Activated naive CD4-positive, alpha-beta T cell treated with anti-CD3 and anti-CD28 coated beads, Interleukin-2, amount 50 U/mL, for 24 hours (primary cell): ENCODE data around the gene CACNB2.
"Not testable (repeated sequence)": the region's sequence is repeated elsewhere in the genome, so short reads cannot be mapped to it uniquely, and the experiment has no call there.

ENCODE experiments used
- H3K27ac Mint-ChIP-seq: one replicate; pipeline ENCODE4 v1.8.0; 2021; ENCODE audit warnings: mild to moderate bottlenecking, mixed read lengths
- H3K27me3 Mint-ChIP-seq: one replicate; pipeline ENCODE4 v1.8.0; 2021; ENCODE audit warnings: mixed read lengths
- H3K36me3 Mint-ChIP-seq: one replicate; pipeline ENCODE4 v1.8.0; 2021; ENCODE audit warnings: mixed read lengths
- H3K4me1 Mint-ChIP-seq: one replicate; pipeline ENCODE4 v1.8.0; 2021; ENCODE audit warnings: mixed read lengths
- H3K4me3 Mint-ChIP-seq: one replicate; pipeline ENCODE4 v1.8.0; 2021; ENCODE audit warnings: mild to moderate bottlenecking, mixed read lengths
- H3K9me3 Mint-ChIP-seq: one replicate; pipeline ENCODE4 v1.8.0; 2021; ENCODE audit warnings: mixed read lengths

The CACNB2 gene

DNA sequence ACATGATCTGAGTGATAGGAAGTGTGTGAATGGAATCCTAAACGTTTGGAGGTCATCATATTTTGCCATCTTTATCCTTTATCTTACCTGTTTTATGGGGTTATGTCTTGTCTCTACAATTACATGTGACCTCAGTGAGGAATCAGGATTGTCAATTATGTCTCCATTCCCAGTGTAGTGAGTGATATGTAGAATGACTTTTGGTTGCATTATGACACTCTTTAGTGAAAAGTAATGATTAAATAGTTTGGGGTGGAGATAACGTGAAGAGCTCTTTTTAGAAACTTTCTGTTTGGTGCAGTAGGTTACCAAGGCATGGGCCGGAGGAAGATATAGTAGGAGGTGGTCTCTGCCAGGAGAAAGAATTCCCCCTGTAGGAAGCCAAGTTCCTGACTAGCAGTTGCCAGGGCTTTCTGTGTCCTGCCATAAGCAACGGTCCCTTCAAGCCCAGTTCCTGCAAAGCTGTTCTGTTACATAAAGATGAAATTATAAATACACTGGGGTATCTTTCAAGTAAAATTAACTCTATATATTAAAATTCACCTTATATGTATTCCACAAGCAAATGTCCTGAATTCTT, 282.9 kb downstream of the CACNB2 start:
- Mint-ChIP-seq H3K4me1 (no peaks in the 10 kb centered on the region), H3K4me3 (no peak overlapping the region), H3K9me3 (no peaks in the 10 kb centered on the region), H3K27ac (no peak overlapping the region), H3K36me3 (no peaks in the 10 kb centered on the region), H3K27me3 (no peaks in the 10 kb centered on the region)

DNA sequence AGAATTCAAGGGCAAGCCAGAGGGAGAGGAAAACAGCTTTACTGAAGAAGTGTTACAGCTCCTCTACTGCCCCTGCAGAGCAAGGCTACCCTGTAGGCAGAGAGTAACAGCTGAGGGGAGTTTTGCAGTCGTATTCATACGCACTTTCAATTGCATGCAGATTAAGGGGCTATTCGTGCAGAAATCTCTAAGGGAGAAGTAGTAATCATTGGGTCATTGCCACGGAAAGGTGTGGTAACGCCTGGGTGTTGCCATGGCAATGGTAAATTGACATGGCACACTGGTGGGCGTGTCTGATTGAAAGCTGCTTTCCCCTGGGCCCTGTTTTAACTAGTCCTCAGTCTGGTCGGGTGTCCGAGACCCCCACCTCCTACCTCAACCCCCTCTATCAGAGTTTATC, 284.0 kb downstream of the CACNB2 start:
- H3K27me3 Mint-ChIP-seq = peaks cover 1% of the 10 kb centered on the region
- no peak overlapping the region for H3K27ac Mint-ChIP-seq
- no peaks in the 10 kb centered on the region for H3K36me3 Mint-ChIP-seq
- no peaks in the 10 kb centered on the region for H3K9me3 Mint-ChIP-seq
- no peaks in the 10 kb centered on the region for H3K4me1 Mint-ChIP-seq
- no peak overlapping the region for H3K4me3 Mint-ChIP-seq

DNA sequence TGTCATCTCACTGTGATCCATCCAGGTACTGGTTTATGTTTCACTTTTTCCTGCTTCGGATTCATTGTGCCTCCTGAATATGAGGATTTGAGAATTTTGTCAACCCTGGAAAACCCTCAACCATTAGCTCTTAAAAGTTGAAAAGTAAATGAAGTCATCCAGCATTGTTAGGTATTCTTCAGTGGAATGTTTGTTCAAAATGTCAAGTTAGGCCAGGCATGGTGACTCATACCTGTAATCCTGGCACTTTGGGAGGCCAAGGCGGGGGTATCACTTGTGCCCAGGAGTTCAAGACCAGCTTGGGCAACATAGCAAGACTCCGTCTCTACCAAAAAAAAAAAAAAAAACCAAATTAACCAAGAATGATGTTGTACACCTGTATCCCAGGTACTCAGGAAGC, 289.1 kb downstream of the CACNB2 start:
- Mint-ChIP-seq H3K4me3 (no peak overlapping the region), H3K27me3 (peaks cover 5% of the 10 kb centered on the region), H3K4me1 (no peaks in the 10 kb centered on the region), H3K9me3 (no peaks in the 10 kb centered on the region), H3K36me3 (no peaks in the 10 kb centered on the region), H3K27ac (no peak overlapping the region)

DNA sequence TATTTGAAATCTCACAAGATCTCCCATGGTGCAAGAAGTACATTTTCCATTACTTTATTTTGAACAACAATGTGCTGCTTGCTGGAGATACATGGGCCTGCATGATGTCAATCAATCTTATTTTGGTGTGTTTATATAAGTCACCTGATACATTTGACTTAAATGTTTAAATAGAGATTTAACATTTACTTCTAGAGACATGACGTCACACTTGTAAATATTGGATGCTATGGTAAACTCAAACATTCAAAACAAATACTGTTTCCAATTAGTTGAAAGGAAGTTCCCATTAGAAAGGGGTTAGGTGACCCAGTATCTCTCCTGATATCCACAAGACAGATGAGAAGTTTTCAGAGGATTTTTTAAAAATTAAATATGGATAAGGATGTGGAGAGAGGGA, 296.7 kb downstream of the CACNB2 start:
- no peak overlapping the region for H3K4me3 Mint-ChIP-seq
- H3K36me3 Mint-ChIP-seq = no peaks in the 10 kb centered on the region
- H3K27ac Mint-ChIP-seq = no peak overlapping the region
- no peaks in the 10 kb centered on the region for H3K27me3 Mint-ChIP-seq
- H3K4me1 Mint-ChIP-seq = no peaks in the 10 kb centered on the region
- no peaks in the 10 kb centered on the region for H3K9me3 Mint-ChIP-seq

DNA sequence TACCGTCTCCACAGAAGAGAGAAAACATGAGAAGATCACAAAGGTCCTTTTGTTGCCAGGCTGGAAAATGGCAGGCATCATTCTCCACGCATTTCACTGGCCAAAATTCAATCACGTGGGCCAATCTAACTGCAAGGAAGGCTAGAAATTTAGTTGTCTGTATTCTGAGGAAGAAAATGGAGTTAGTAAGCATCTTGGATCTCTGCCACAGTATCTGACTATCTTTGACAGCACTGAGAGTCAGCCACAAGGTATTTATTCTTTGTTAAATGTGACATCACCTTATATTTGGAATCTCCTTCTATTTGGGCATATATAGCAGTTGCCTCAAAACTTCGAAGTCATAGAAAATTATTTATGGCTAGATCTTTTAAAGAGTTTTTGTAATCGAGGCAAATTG, 297.3 kb downstream of the CACNB2 start:
- Mint-ChIP-seq H3K4me1 (no peaks in the 10 kb centered on the region), H3K9me3 (no peaks in the 10 kb centered on the region), H3K27ac (no peak overlapping the region), H3K4me3 (no peak overlapping the region), H3K36me3 (no peaks in the 10 kb centered on the region), H3K27me3 (no peaks in the 10 kb centered on the region)

DNA sequence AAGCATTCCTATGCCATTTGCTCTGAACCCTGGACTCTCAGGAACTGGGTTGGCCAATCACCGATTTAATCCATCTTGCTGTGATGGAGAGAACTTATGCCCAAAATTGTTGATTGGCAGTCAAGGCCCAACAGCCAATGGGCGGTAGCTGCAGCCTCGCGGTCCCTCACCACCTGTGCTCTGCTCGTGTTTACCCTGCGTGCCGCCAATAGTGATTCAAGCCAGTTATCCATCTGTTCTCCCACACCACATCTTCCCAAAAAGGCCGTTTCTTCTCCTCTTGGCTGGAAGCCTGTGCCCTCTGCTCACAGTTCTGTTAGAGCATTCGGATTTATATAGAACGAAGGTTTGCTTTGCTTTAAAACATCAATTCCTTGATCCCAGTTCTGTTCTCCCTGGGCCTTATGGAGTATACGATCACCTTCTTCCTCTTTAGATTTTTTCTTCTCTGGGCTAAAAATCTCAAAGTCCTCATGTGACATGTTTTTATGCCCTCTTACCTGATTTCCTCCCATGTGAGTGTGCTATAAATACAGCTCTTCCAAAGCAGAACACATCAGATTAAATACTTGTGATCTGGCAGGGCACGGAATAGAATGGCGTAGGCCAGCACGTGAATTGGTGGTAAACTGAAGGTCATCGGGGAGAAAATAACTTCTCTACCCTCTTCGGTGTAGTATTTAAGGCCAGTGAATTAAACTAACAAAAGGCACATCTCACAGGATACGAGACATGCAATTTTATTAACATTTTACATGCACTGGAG, 298.3 kb downstream of the CACNB2 start:
- Mint-ChIP-seq H3K27ac (no peak overlapping the region), H3K4me3 (no peak overlapping the region)

DNA sequence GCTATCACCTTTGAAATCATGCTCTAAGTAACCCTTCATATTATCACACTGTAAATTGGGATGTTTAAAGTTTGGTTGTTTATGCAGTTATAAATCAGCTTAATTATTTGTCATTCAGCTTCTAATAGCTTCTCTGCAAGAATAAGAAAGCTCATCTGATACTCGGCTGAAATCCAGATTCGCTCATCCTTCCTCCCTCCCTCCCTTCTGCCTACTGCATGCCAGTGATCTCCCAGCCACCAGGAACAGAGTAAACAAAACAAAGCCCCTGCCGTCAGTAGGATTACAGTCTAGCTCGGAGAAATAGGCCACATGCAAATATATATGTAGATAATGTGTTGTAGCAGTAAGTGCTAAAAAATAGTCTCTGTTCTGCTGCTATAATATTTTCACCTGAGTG, 299.4 kb downstream of the CACNB2 start:
- Mint-ChIP-seq H3K9me3 (no peaks in the 10 kb centered on the region), H3K4me1 (no peaks in the 10 kb centered on the region), H3K27ac (no peak overlapping the region)

More for the DNA sequence above, 298.3 kb downstream of the CACNB2 start:
- Mint-ChIP-seq H3K9me3 (no peaks in the 10 kb centered on the region), H3K27me3 (no peaks in the 10 kb centered on the region), H3K36me3 (no peaks in the 10 kb centered on the region), H3K4me1 (no peaks in the 10 kb centered on the region)

DNA sequence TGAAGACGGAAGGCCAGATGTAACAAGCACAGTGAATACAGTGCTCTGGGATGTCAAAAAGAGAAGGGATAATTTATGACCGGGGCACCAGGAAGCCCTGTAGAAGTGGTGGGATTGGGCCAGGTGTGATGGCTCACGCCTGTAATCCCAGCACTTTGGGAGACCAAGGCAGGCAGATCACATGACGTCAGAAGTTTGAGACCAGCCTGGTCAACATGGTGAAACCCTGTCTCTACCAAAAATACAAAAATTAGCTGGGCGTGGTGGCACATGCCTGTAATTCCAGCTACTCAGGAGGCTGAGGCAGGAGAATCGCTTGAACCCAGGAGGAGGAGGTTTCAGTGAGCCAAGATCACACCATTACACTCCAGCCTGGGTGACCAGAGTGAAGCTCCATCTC, 305.4 kb downstream of the CACNB2 start:
- not testable (repeated sequence) for H3K36me3 Mint-ChIP-seq, H3K9me3 Mint-ChIP-seq, H3K4me3 Mint-ChIP-seq, H3K27me3 Mint-ChIP-seq, H3K27ac Mint-ChIP-seq, H3K4me1 Mint-ChIP-seq

More for the DNA sequence above, 299.4 kb downstream of the CACNB2 start:
- H3K27me3 Mint-ChIP-seq = no peaks in the 10 kb centered on the region
- H3K4me3 Mint-ChIP-seq = no peak overlapping the region
- H3K36me3 Mint-ChIP-seq = no peaks in the 10 kb centered on the region

DNA sequence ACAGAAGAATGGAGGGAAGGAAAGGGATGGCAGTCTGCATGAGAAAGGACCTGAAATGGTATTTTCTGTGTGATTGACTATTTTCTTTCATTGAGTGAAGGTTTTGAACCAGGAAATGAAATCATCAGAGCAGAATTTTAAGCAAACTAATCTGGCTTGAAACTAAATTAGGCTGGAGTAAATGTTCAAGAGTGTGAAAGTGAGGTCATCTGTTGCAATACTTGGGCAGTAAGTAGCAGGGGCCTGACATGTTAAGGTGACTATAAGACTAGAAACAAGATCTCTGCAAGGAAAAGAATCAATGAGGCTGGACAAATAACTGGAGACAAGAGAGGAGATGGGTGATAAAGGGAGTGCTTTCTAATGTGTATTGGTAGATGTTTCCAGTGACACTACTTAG, 306.0 kb downstream of the CACNB2 start:
- Mint-ChIP-seq H3K27me3 (peaks cover 6% of the 10 kb centered on the region), H3K4me3 (no peak overlapping the region), H3K4me1 (no peaks in the 10 kb centered on the region), H3K27ac (no peak overlapping the region), H3K9me3 (no peaks in the 10 kb centered on the region), H3K36me3 (no peaks in the 10 kb centered on the region)

DNA sequence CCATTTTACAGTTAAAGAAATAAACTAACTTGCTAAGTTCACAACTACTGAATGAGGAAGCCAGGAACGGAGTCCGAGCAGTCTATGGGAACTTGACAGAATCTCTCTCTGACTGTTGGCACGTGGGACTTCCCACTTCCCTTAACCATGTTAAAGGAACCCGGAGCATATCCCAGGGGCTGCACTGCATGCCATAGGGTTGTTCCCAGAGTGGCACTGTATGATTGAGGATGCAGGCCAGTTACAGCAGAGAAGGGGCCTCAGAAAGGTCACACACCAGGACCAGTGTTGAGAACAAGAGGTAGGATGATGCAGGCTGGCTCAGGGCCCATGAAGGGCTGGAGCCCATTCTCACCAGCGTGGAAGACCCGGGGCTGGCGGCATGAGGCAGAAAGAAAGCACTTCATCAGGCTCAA, 309.4 kb downstream of the CACNB2 start:
- Mint-ChIP-seq H3K4me3 (no peak overlapping the region), H3K36me3 (no peaks in the 10 kb centered on the region), H3K4me1 (no peaks in the 10 kb centered on the region), H3K27ac (no peak overlapping the region), H3K9me3 (no peaks in the 10 kb centered on the region), H3K27me3 (peaks cover 6% of the 10 kb centered on the region)

DNA sequence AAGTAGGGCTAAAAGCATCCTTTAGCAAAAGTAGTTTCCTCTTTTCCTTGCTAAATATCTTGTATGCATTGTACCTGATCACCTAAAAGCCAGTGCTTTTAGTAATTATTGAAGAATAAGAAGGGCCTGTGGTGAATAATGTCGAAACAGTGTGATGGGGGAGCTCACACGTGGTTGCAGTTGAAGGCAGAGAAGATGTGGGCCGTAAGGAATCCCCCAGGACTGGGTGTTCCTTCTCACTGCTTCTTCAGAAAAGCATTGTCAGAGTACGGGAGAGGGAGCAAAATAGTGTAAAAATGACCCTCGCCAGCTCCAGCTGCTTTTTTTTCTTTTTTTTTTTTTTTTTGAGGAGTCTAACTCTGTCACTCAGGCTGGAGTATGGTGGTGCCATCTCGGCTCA, 310.1 kb downstream of the CACNB2 start:
- peaks cover 5% of the 10 kb centered on the region for H3K27me3 Mint-ChIP-seq
- no peaks in the 10 kb centered on the region for H3K36me3 Mint-ChIP-seq
- no peaks in the 10 kb centered on the region for H3K4me1 Mint-ChIP-seq
- H3K27ac Mint-ChIP-seq = no peak overlapping the region
- no peaks in the 10 kb centered on the region for H3K9me3 Mint-ChIP-seq
- no peak overlapping the region for H3K4me3 Mint-ChIP-seq

DNA sequence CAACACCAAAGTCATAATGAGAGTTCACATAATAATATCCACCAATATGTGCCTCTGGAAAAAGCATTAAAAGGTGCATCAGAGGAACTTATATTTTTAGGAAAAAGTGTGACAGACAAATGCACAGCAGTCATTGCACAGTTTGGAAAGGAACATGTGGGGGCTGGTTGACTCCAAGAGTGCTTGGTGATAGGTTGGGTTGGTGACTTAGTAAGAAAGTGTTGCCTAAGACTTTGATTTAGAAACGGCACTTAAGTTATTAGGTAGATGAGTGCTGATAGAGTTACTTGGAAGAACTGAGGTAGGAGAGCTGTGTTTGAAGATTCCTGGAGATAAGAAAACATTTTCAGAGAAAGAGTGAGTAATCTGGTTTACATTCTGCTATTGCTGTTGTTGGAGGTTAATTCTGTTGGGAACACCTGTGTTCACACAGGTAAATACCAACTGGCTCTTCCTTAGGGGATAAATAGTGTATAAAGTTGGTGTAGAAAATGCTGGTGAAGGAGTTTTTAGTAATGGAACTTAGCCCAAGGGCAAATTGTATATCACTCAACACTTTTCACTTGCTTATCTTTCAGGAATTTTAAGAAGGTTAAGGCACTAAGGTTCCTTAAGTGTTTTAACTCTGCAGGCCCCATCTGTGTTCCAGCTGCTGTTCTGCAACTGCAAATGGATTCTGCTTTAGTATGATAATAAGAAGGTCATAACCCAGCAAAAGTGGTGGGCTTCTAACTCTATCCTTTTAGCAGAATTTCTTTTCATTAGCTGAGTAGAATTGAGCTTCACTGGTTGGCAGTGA, 315.1 kb downstream of the CACNB2 start:
- Mint-ChIP-seq H3K4me1 (no peaks in the 10 kb centered on the region), H3K4me3 (no peak overlapping the region), H3K9me3 (no peaks in the 10 kb centered on the region), H3K27ac (no peak overlapping the region), H3K27me3 (no peaks in the 10 kb centered on the region), H3K36me3 (no peaks in the 10 kb centered on the region)

DNA sequence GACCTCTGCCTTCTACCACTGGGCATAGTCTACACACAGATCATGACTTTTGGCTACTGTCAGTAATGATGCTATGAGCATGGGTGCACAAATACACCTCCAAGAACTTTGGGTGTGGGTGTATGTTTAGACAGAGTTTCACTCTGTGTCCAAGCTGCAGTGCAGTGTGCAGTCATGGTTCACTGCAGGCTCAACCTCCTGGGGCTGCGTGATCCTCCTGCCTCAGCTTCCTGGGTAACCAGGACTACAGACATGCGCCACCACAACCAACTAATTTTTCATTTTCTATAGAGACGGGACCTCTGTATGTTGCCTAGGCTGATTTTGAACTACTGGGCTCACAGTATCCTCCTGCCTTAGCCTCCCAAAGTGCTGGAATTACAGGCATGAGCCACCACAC, 316.8 kb downstream of the CACNB2 start:
- Mint-ChIP-seq H3K4me1 (no peaks in the 10 kb centered on the region), H3K4me3 (no peak overlapping the region), H3K36me3 (no peaks in the 10 kb centered on the region), H3K9me3 (no peaks in the 10 kb centered on the region), H3K27me3 (no peaks in the 10 kb centered on the region), H3K27ac (no peak overlapping the region)

DNA sequence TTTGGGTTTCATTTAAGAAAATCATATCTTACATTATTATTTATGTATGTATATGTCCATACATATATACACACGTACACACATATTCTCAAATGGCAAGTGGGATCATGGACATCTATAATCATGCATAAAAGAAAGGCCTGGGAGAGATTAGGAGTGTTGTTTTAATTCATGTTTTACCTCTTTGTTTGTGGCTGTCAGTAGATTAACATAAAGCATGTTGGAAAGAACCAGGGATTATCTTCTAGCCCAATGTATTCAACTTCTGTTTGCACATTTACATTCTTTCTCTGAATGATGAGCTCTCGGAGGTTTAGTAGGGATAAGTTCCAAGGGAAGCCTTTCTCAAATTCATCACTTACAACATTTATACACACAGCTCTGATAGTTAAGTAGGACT, 319.8 kb downstream of the CACNB2 start:
- Mint-ChIP-seq H3K4me3 (no peak overlapping the region), H3K27ac (no peak overlapping the region)

DNA sequence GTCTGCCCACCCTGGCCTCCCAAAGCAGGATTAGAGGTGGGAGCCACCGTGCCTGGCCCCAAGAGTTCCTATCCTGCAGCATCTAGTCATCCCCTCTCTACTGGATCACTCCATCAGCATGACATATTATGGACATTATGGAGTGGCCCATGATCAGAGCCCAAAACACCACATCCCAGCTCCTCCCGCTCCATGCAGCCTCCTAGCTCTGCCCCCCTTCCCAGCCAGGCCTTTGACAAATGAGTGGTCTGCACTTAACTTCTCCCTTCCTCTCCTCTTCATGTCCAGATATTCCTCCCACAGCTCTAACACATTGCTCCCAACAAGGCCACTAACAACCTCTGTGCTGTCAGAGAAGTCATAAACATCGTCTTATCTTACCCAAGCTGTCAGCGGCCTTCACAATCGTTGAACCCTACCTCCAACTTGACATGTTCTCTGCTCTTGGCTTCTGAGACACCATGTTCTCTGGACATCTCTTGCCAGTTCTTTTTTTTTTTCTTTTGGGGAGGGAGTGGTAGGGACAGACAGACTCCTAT, 323.5 kb downstream of the CACNB2 start:
- no peak overlapping the region for H3K4me3 Mint-ChIP-seq
- no peak overlapping the region for H3K27ac Mint-ChIP-seq
- H3K4me1 Mint-ChIP-seq = no peaks in the 10 kb centered on the region
- H3K9me3 Mint-ChIP-seq = no peaks in the 10 kb centered on the region
- no peaks in the 10 kb centered on the region for H3K36me3 Mint-ChIP-seq
- peaks cover 4% of the 10 kb centered on the region for H3K27me3 Mint-ChIP-seq

More for the DNA sequence above, 319.8 kb downstream of the CACNB2 start:
- Mint-ChIP-seq H3K9me3 (no peaks in the 10 kb centered on the region), H3K36me3 (no peaks in the 10 kb centered on the region), H3K27me3 (peaks cover 4% of the 10 kb centered on the region), H3K4me1 (no peaks in the 10 kb centered on the region)

DNA sequence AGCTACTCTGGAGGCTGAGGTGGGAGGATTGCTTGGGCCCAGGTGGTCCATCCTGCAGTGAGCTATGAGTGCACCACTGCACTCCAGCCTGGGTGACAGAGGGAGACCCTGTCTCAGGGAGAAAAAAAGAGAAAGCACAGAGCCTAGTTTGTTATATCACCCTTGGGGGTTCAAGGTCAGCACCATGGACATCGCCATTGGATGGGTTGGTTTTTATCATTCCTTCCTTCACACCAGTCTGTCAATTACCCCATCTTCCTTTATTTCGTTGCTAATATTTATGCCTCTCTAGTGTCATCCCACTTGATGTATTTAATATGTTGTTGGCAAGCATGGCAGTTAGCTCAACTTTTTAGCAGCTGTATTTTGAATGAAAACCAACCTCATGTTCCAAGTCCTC, 328.9 kb downstream of the CACNB2 start:
- no peaks in the 10 kb centered on the region for H3K36me3 Mint-ChIP-seq
- H3K27me3 Mint-ChIP-seq = peaks cover 4% of the 10 kb centered on the region
- no peak overlapping the region for H3K4me3 Mint-ChIP-seq
- no peaks in the 10 kb centered on the region for H3K4me1 Mint-ChIP-seq
- no peaks in the 10 kb centered on the region for H3K9me3 Mint-ChIP-seq
- H3K27ac Mint-ChIP-seq = no peak overlapping the region
